GM18499 (cell line): Measurements from ENCODE around the gene DRAXIN.

Experiments used
- ATAC-seq: cut with Tn5 transposase; IDR thresholded peaks from one replicate; pipeline ENCODE4 v1.9.1; 2021; ENCODE audit warnings: moderate number of reproducible peaks; ENCODE audit not compliant: insufficient read depth, unreplicated experiment

Gene DRAXIN

DNA sequence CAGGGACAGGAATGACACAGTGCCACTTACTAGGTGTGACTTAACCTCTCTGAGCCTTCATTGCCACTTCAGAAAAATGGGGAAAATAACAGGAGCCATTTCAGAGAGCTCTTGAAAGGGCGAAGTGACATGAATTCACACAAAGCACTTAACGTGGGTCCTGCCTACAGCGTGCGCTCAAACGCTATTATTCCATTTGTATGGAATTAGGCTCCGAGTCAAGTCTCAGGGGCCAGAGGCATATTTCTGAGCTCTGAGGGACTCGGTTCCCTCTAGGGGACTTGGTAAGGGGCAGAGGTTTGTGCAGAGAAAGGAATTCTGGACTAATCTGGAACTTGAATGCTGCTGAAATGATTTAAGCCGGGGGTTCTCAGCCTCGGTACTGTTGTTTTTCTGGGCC, 14.1 kb downstream of the DRAXIN start:
- ATAC-seq, result no peak

- no peak for ATAC-seq
These were observed 14.8 kb downstream of the DRAXIN start for GRCh38 chr1:11706292-11706691.

DNA sequence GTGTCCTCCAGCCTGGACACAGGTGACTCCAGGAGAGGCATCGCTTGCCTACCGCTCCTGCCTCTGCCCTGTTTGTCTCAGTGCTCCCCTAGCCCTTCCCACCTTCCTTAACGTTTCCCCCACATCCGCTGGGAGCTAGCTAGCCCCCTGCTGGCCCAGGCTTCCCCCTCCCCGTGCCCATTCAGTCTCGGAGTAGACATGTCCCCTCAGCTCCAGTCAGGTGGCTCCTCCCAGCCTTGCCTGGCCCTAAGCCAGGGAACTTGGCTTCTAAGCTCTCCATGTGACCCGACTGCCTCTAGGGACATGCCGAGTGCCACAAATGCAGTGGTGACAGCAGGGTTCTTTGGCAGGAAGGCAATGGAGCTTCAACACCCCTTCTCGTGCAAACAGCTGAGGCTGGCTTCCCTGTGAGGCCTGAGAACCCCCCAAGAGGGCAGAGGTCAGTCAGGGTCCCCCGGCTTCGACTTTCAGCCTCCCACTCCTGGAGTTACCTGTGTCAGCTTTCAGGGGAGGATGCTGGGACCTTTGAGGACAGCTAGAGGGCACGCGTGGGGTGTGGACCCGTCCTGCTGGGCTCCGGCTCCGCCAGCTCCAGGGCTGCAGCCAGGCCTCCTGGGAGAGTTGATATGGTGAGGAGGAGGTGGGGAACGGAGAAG, 16.2 kb downstream of the DRAXIN start:
- no peak for ATAC-seq

GRCh38 chr1:11708554-11709350, 17.2 kb downstream of the DRAXIN start:
- no peak for ATAC-seq

- no peak for ATAC-seq
These were observed 20.0 kb downstream of the DRAXIN start for GRCh38 chr1:11711490-11711889.

- no peak for ATAC-seq
These were observed 20.8 kb downstream of the DRAXIN start for GRCh38 chr1:11712285-11712684.

GRCh38 chr1:11713095-11713494, 21.6 kb downstream of the DRAXIN start:
- no peak for ATAC-seq

DNA sequence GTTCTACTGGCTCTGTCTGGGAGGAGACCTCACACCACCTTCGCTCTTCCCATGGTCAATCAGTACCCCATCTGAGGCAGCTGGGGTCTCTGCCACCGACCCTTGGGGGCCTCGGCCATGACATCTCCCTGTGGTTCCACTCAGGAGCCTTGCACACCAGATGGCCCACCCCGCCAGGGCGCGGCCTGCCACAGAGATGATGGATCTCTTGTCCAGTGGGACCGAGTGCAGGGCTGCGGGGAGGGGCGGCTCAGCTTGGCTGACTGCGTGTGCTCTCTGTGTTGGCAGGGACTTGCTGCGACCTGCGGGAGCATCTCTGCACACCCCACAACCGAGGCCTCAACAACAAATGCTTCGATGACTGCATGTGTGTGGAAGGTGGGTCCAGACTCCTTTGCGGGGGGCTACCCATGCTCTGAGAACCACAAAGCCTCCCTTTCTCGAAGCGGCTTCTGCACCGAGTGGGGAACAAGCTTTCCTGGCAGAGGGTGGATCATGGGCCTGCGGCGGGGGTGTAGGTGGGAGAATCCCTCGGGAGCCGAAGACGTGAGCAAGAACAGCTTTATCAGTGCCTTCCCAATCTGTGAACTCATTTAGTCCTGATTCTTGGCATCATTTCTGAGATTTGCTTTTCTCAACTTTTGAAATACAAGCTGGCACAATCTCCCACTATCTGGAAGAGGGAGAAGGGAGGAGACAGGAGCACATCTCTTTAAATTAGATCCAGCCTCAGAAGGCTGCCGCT, 23.5 kb downstream of the DRAXIN start:
- ATAC-seq, result no peak

DNA sequence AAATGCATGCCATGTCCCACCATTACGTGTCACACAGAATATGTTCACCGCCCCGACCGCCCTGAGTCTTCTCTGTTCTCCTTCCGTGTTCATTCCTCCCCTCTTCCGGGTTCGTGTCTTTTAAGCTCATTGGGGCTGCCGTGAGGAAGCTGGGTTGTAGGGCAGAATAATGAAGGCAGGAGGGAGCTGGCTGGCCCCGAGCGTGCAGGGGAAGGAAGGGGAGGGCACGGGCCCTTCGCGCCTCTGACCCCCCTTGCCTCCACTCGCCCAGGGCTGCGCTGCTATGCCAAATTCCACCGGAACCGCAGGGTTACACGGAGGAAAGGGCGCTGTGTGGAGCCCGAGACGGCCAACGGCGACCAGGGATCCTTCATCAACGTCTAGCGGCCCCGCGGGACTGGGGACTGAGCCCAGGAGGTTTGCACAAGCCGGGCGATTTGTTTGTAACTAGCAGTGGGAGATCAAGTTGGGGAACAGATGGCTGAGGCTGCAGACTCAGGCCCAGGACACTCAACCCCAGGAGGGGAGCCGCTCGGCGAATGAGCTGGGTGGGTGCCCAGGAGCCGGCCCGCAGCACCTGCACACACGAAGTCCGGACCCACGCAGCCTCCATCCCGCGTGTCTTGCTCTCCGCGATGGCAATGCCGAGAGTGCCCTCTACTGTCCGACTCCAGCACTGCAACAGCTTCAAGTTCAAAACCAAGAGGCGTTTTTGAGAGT, 28.0 kb downstream of the DRAXIN start:
- ATAC-seq, result no peak

DNA sequence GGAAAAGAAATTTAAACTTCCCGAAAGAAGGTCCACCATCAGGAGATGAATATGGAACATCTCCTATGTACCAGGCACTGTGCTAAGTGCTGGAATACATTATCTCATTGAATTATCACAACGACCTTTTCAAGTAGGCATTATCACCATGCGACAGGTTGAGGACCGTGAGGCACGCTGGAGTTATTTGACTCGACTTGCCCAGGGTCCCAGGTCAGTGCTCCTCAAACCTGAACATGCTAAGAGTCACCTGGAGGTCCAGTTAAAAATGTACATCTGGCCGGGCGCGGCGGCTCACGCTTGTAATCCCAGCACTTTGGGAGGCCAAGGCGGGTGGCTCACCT, 28.5 kb downstream of the DRAXIN start:
- ATAC-seq, result no peak

GRCh38 chr1:11720525-11720924, 29.0 kb downstream of the DRAXIN start:
- ATAC-seq, result no peak

DNA sequence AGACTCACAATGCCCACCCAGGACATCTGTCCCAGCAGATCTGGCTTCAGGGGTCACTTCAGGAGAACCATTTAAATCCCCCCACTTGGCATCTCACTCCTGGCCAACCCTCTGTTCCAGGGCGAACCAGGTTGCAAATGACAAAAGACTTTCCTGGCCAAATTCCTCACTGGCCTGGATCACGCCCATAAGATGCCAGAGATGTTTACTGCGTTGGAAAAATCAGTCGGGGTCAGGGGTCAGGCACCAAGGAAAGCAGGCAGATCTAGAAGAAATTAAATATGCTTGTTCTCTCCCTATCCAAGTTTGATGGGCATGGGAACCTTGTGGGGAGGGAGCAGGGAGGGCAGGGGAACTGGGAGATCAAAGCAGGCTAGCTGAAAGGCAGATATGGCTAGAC, 29.8 kb downstream of the DRAXIN start:
- no peak for ATAC-seq

GRCh38 chr1:11722538-11722937, 31.0 kb downstream of the DRAXIN start:
- no peak for ATAC-seq

DNA sequence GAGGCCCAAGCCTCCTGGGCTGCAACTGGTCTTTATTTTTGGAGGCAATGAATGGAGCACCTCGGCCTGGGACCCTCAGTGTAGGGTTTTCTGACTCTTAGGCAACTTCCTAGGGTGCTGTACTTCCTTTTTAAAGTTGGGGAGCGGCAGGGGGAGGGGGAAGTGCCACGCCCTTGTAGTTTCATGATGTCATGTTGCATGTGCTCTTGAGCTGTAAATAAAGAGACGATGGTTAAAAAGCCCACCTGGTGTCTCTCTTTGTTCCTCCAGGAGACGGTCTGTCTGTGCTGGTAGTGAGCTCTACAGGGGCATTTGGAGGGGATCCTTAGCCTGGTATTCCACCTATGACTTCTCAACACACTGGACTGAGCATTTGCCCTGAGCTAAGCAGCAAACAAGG, 34.1 kb downstream of the DRAXIN start:
- ATAC-seq, result no peak

GRCh38 chr1:11727119-11727518, 35.6 kb downstream of the DRAXIN start:
- no peak for ATAC-seq

DNA sequence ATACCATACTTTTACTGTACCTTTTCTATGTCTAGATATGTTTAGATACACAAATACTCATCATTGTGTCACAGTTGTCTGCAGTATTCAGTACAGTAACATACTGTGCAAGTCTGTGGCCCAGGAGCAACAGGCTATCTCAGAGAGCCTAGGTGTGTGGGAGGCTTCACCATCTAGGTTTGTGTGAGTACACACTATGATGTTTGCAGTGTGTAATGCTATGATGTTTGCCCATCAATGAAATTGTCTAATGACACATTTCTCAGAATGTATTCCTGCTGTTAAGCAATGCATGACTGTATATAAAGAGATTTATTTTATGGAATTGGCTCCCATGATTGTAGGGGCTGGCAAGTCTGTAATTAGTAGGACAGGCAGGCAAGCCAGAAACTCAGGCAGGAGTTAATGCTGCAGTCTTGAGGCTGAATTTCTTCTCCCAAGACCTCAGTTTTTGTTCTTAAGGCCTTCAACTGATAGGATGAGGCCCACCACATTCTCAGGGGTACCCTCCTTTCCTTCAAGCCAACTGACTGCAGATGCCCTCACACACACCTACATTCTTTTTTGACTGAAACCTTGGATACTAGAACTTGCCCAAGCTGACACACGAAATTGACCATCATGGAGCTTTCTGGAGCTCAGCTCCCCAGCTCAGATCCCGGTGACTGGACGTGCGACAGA, 36.8 kb downstream of the DRAXIN start:
- ATAC-seq, result no peak

GRCh38 chr1:11729155-11729497, 37.6 kb downstream of the DRAXIN start:
- ATAC-seq, result no peak

GRCh38 chr1:11729498-11730428, 38.3 kb downstream of the DRAXIN start:
- no peak for ATAC-seq

DNA sequence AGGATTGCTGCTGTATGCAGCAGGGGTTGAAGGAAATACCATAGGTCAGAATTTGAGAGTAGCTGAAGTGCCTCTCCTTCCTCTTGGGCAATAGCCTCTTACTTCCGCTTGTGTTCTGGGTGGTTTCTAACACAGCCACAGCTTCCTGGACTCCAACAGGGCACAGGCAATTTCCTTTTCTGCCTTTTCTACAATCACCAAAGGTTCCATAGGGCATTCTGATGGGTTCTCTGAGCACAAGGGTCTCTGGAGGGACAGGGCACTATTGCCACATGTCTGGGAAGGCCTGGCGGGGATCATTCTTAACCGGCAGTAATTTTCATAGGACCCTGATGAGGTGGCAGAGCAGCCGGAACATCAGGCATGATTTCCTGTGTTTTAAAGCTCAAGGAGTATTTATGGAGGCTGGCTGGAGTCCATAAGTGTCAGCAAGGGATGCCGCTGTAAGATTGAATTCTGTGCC, 39.0 kb downstream of the DRAXIN start:
- ATAC-seq, result no peak
